ENCODE data around the gene AUTS2. TPM values are rescaled to one million over a fixed set of nuclear protein-coding genes. Genes with fewer than 3 reads are reported as not detected.

The AUTS2 gene
- total RNA-seq, 1 experiment from 2014 or later = 256 TPM

DNA sequence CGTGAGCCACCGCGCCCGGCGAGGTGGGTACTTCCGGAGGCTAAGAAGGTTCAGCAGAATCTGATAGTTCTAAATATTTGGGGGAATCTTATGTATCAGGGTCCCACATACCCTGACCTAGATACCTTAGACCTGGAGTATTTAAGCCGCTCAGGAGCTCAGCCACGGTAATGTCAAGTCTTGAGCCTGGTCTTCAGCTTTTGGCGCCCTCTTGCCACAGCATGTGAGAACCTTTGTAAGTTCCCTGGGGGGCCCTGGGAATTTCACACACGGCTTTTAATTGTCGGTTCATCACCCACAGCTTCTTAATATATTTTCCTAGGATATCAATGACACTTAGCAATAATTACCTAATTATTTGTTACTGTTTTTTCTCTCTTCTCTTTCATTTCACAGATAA, 1209.4 kb downstream of the AUTS2 start:
- Histone ChIP-seq H4K91ac (ENCODE audit: insufficient read length, low read depth, low read length) (no peak overlapping the region), H3K14ac (ENCODE audit: insufficient read depth, low read length) (no peak overlapping the region), H3K79me2 (ENCODE audit: insufficient read depth, low read length) (no peaks in the 10 kb centered on the region), H2BK12ac (ENCODE audit: insufficient read length, low read depth, low read length) (no peak overlapping the region), H3K4me2 (ENCODE audit: insufficient read depth, insufficient read length, low read length) (no peak overlapping the region), H3K4ac (ENCODE audit: low read depth, low read length) (no peak overlapping the region), H4K8ac (replicated peaks; ENCODE audit: insufficient read length, low read depth, low read length) (no peak overlapping the region), H4K20me1 (ENCODE audit: control insufficient read depth, insufficient read depth, insufficient read length) (no peaks in the 10 kb centered on the region), H2AK5ac (ENCODE audit: insufficient read length, low read length) (no peak overlapping the region), H3K79me1 (ENCODE audit: insufficient read depth, low read depth, low read length, poor library complexity, severe bottlenecking) (no peaks in the 10 kb centered on the region), H2BK20ac (ENCODE audit: low read depth, low read length, poor library complexity, severe bottlenecking) (no peak overlapping the region), H4K5ac (ENCODE audit: insufficient read length, low read depth, low read length) (no peak overlapping the region), H3T11ph (ENCODE audit: low read length) (no peak overlapping the region), H2BK15ac (ENCODE audit: low read depth, low read length) (no peak overlapping the region), H2AFZ (ENCODE audit: low read length) (no peak overlapping the region), H3K9ac (ENCODE audit: extremely low read depth, insufficient read length, low read length) (no peak overlapping the region), H2BK120ac (ENCODE audit: low read depth, low read length, poor library complexity, severe bottlenecking) (no peak overlapping the region), H3K27ac (ENCODE audit: insufficient read length, low read depth, low read length) (no peak overlapping the region), H3K23me2 (ENCODE audit: insufficient read length, low read depth, low read length, poor library complexity, severe bottlenecking) (no peaks in the 10 kb centered on the region), H3K56ac (ENCODE audit: insufficient read length, low read depth, low read length) (no peak overlapping the region), H3K9me3 (ENCODE audit: control insufficient read depth, low read depth, low read length) (no peaks in the 10 kb centered on the region), H3K23ac (ENCODE audit: insufficient read length, low read depth, low read length) (no peak overlapping the region), H3K27me3 (ENCODE audit: insufficient read depth, low read length) (no peaks in the 10 kb centered on the region), H3K18ac (ENCODE audit: insufficient read length, low read depth, low read length) (no peak overlapping the region), H3K4me1 (ENCODE audit: insufficient read depth, low read length) (no peaks in the 10 kb centered on the region), H2BK5ac (ENCODE audit: insufficient read length, low read length) (no peak overlapping the region)
- TF ChIP-seq, protein P1, sequence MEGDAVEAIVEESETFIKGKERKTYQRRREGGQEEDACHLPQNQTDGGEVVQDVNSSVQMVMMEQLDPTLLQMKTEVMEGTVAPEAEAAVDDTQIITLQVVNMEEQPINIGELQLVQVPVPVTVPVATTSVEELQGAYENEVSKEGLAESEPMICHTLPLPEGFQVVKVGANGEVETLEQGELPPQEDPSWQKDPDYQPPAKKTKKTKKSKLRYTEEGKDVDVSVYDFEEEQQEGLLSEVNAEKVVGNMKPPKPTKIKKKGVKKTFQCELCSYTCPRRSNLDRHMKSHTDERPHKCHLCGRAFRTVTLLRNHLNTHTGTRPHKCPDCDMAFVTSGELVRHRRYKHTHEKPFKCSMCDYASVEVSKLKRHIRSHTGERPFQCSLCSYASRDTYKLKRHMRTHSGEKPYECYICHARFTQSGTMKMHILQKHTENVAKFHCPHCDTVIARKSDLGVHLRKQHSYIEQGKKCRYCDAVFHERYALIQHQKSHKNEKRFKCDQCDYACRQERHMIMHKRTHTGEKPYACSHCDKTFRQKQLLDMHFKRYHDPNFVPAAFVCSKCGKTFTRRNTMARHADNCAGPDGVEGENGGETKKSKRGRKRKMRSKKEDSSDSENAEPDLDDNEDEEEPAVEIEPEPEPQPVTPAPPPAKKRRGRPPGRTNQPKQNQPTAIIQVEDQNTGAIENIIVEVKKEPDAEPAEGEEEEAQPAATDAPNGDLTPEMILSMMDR (conservative IDR thresholded peaks at IDR 0.05) = peak; percentile 52; the same call in 2 of the 3 replicates
- H3K27me3 Mint-ChIP-seq (ENCODE audit: low read depth) = peaks cover 1% of the 10 kb centered on the region; the same call in 1 of the 2 replicates
- DNase-seq = no peak
- H3K36me3 Mint-ChIP-seq (ENCODE audit: insufficient read depth in 1 of 3, low read depth in 3 of 3) = peaks cover 0 to 7% (median 0%) of the 10 kb centered on the region in 3 experiments; a peak in 3 of 7 replicates
- peaks cover 4 to 6% of the 10 kb centered on the region in 2 experiments; a peak in 2 of 4 replicates for H3K4me1 Mint-ChIP-seq
- WGBS (ENCODE audit: extremely low coverage, insufficient read length, low lambda C conversion rate) = no CpG with 5 or more reads among the region's 11 CpGs
- H3K27ac Mint-ChIP-seq = no peak overlapping the region
- no peak overlapping the region for H3K4me3 Mint-ChIP-seq
- H3K9me3 Mint-ChIP-seq = peaks cover 7% of the 10 kb centered on the region in 2 experiments

All from H9 (cell line).